ENCODE data around the gene ZSCAN32.

The ZSCAN32 gene

DNA sequence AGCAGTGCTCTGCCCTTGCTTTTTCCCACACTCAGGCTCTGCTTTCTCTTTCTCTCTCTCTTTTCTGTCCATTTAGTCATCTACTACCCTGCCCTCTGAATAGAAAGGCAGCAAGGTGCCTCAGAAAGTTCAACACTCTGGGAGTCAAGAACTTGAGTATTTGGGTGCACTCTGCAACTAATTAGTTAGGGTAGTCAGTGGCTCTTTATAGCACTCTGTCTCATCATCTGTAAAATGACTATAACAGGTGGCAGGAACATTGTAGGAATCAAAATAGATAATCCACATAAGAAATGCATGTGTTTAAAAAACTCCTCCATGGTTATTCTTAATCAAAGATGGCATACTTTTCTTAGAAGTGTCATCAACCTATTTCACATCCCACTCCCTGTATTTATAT, 37.9 kb downstream of the ZSCAN32 start:
- DNase-seq (ENCODE audit: insufficient read length, low spot score): no peak
- FAIRE-seq: no peak

DNA sequence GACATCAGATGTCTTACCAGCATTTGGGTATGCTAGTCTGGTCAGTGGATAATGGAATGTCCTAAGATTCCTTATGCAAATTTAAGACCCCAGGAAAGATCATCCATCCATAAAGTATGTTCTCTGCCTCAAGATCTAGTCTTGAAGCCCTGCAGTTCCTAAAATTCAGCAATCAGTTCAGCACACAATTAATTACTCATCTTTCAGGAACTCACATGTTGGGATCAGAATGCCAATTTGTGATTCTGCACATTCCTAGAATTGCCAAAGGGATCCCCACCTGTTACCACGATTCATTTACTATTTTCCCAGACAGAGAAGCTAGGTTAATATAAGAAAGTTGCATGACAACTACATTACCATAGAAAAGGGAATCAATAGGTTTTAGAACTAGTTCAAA, 41.9 kb downstream of the ZSCAN32 start:
- no peak for FAIRE-seq
- no peak for DNase-seq (ENCODE audit: insufficient read length, low spot score)

DNA sequence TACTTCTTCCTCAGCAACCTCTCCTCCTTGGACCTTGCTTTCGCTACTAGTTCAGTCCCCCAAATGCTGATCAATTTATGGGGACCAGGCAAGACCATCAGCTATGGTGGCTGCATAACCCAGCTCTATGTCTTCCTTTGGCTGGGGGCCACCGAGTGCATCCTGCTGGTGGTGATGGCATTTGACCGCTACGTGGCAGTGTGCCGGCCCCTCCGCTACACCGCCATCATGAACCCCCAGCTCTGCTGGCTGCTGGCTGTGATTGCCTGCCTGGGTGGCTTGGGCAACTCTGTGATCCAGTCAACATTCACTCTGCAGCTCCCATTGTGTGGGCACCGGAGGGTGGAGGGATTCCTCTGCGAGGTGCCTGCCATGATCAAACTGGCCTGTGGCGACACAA, 44.7 kb downstream of the ZSCAN32 start:
- FAIRE-seq (no peak), DNase-seq (ENCODE audit: insufficient read length, low spot score) (no peak)

DNA sequence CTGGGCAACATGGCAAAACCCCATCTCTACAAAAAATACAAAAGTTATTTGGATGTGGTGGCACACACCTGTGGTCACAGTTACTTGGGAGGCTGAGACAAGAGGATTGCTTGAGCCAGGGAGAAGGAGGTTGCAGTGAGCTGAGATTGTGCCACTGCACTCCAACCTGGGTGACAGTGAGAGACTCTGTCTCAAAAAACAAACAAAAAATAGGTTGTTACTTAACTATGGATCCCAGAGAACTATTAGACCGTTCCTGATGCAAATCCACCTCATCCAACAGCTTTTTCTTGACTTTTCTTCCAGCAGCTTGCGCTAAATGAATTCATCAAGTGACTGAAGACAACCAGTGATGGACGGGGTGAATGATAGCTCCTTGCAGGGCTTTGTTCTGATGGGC, 45.2 kb downstream of the ZSCAN32 start, which contains the start of gene OR2C1:
Gene OR2C1, plus strand, starts transcription at position 301 of the 400 bp plus-strand sequence. Its CDS starts 52 bp downstream, at position 353.
- DNase-seq (ENCODE audit: insufficient read length, low spot score) (no peak), FAIRE-seq (no peak)

DNA sequence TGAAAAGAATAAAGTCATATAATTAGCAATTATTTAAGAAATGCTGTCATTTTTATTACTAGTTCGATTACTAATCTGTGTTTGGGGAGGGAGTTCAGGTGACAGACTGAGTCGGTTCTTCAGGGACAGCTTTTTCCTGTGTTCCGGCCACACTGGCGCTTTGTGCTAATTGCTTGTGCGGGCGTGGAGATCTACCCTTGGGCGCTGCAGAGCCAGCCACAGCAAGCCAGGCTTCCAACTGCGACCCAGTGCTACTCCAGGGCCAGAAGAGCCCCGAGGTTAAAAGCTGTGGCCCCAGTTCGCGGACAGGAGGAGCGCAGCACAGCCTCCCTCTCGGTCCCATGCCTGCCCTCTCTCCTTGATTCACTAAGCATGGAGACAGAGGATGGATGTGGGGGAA, 51.6 kb downstream of the ZSCAN32 start:
- FAIRE-seq: no peak
- DNase-seq (ENCODE audit: insufficient read length, low spot score): no peak

DNA sequence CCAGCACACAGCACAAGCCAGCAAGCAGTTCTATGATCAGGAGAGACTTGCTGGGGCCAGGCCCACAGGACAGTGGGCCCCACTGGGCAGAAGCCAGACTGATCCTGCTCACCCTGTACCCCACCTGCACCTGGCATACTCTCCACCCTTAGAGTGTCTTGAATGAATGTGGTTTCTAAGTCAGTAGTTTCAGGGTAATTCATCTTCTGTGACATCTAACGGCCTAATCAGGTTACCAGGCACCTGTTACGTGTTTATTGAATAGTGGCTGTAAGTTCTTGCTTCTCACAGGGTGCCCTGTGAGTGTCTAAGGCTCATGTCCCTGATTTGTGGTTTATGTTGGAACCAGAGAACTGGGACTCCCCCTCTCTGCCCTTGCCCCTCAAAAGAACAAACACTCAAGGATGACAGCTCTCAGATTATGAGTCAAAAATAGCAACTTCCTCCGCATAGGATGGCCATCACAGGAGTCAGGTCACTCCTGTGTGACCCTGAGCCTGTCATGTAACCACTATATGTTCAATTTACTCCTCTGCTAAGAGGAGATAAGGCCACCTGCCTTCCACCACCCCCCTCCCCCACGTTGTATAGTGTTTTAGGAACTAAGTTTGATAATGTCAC, 52.1 kb downstream of the ZSCAN32 start:
- DNase-seq (ENCODE audit: insufficient read length, low spot score) (no peak), FAIRE-seq (no peak)

DNA sequence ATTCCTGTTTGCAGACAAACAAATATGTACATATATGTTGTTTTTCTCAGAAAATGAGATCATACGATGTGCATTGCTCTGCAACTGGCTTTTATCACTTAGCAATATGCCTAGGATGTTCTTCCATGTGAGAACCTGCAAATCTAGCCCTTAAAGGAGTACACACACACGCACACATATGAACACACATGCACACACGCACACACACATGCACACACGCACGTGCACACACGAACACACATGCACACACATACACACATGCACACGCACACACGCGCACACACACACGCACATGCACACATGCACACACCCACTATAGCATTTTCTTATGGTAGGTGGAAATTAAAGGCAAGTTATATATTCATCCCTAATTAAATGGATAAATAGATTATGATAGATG, 53.2 kb downstream of the ZSCAN32 start:
- DNase-seq (ENCODE audit: insufficient read length, low spot score): no peak
- no peak for FAIRE-seq

DNA sequence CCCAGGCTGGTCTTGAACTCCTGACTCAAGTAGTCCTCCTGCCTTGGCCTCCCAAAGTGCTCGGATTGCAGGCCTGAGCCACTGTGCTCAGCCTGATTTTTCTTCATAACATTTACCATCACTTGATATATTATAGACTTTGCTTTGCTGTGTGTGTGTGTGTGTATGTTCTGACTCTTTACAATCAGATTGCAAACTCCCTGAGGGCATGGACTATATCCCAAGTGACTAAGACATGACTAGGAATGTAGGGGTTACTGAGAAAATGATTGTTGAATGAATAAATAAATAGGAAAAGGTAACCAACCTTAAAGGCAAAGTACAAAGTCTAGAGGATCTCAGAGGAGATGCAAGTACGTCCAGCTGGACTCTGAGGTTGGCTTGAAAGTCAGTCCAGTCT, 54.8 kb downstream of the ZSCAN32 start:
- DNase-seq (ENCODE audit: insufficient read length, low spot score) (no peak), FAIRE-seq (no peak)

All from HTR-8/SVneo (cell line).